ENCODE data around the gene TMEFF1. TPM values are rescaled to one million over a fixed set of nuclear protein-coding genes. Genes with fewer than 3 reads are reported as not detected.

The TMEFF1 gene
- polyA plus RNA-seq, 1 donor (not counting 4 experiments of a cell fraction or from before 2014, with no cell fraction given), result not detected

DNA sequence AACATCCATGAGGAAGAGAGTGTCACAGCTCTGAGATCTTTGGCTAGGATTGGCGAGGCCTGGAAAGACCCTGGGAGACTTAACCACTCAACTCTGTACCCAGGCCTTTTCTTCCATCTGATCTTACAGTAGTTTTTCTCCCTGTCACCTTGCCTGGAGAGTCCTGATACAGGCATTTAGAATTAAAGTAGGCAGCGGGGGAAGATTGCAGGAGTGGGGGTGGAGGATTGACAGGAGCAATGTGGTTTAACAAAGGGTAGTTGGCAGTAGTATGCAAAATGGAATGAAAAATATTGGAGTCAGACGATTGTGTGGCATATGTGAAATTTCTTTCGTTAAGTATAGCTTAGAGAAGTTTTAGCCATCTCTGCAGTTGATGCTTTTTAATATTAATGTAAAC lies 16.9 kb downstream of the TMEFF1 start:
- Histone ChIP-seq H2AFZ (ENCODE audit: control insufficient read depth, low read length) (no peak overlapping the region), H3K79me2 (ENCODE audit: control insufficient read depth, insufficient read depth, low read length) (no peaks in the 10 kb centered on the region), H3K27ac (ENCODE audit: control insufficient read depth, insufficient read depth, low read length) (no peak overlapping the region), H3K4me2 (ENCODE audit: control insufficient read depth, extremely low read depth, insufficient read depth, low read depth, low read length) (no peak overlapping the region), H3K9me1 (ENCODE audit: control insufficient read depth, extremely low read depth, insufficient read depth, low read length) (no peaks in the 10 kb centered on the region), H3K4me1 (ENCODE audit: control insufficient read depth, extremely low read depth, insufficient read depth, low read length) (no peaks in the 10 kb centered on the region), H3K36me3 (ENCODE audit: control insufficient read depth in 2 of 2, extremely low read depth in 1 of 2, insufficient read depth in 2 of 2, low read length in 2 of 2) (no peaks in the 10 kb centered on the region), H3K9me3 (ENCODE audit: control insufficient read depth, low read depth, low read length) (no peaks in the 10 kb centered on the region), H3K4me3 (ENCODE audit: control insufficient read depth in 2 of 3, extremely low read depth in 1 of 3, insufficient read depth in 2 of 3, low read depth in 1 of 3, low read length in 3 of 3) (no peak overlapping the region), H3K27me3 (ENCODE audit: control insufficient read depth, extremely low read depth, insufficient read depth, low read length) (no peaks in the 10 kb centered on the region), H4K20me1 (ENCODE audit: control insufficient read depth, extremely low read depth, insufficient read depth, low read length) (no peaks in the 10 kb centered on the region), H3K9ac (ENCODE audit: control insufficient read depth, extremely low read depth, insufficient read depth, low read length) (no peak overlapping the region)
- TF ChIP-seq CTCF (optimal IDR thresholded peaks at IDR 0.05 in 1 of 3, IDR thresholded peaks at IDR 0.05 in 1 of 3, conservative IDR thresholded peaks at IDR 0.05 in 1 of 3; ENCODE audit: extremely low read depth in 1 of 3, insufficient read depth in 2 of 3, low read length in 3 of 3) (no peak), EZH2 (IDR thresholded peaks at IDR 0.05; ENCODE audit: low read length) (no peak)
- no peak for FAIRE-seq
- no peak for DNase-seq (ENCODE audit: low read depth, low spot score)
- dilution Hi-C loops (cut with MboI; ENCODE audit: extremely low pct_ligation_motif_present, low sequenced_read_pairs), result no loop called here

GRCh38 chr9:100492952-100493351 lies 20.0 kb downstream of the TMEFF1 start:
- FAIRE-seq (no peak), DNase-seq (ENCODE audit: low read depth, low spot score) (no peak)
- H3K4me3 ChIP-seq (ENCODE audit: control insufficient read depth in 2 of 3, extremely low read depth in 1 of 3, insufficient read depth in 2 of 3, low read depth in 1 of 3, low read length in 3 of 3), result no peak overlapping the region
- no peak overlapping the region for H3K9ac ChIP-seq (ENCODE audit: control insufficient read depth, extremely low read depth, insufficient read depth, low read length)
- dilution Hi-C loops (cut with MboI; ENCODE audit: extremely low pct_ligation_motif_present, low sequenced_read_pairs), result no loop called here
- no peaks in the 10 kb centered on the region for H3K79me2 ChIP-seq (ENCODE audit: control insufficient read depth, insufficient read depth, low read length)
- H4K20me1 ChIP-seq (ENCODE audit: control insufficient read depth, extremely low read depth, insufficient read depth, low read length), result no peaks in the 10 kb centered on the region
- no peaks in the 10 kb centered on the region for H3K27me3 ChIP-seq (ENCODE audit: control insufficient read depth, extremely low read depth, insufficient read depth, low read length)
- no peaks in the 10 kb centered on the region for H3K36me3 ChIP-seq (ENCODE audit: control insufficient read depth in 2 of 2, extremely low read depth in 1 of 2, insufficient read depth in 2 of 2, low read length in 2 of 2)
- TF ChIP-seq CTCF (optimal IDR thresholded peaks at IDR 0.05 in 1 of 3, IDR thresholded peaks at IDR 0.05 in 1 of 3, conservative IDR thresholded peaks at IDR 0.05 in 1 of 3; ENCODE audit: extremely low read depth in 1 of 3, insufficient read depth in 2 of 3, low read length in 3 of 3), result peak in 1 of 3 experiments; percentile 30
- TF ChIP-seq EZH2 (IDR thresholded peaks at IDR 0.05; ENCODE audit: low read length), result no peak
- H3K27ac ChIP-seq (ENCODE audit: control insufficient read depth, insufficient read depth, low read length), result no peak overlapping the region
- no peaks in the 10 kb centered on the region for H3K4me1 ChIP-seq (ENCODE audit: control insufficient read depth, extremely low read depth, insufficient read depth, low read length)
- no peak overlapping the region for H3K4me2 ChIP-seq (ENCODE audit: control insufficient read depth, extremely low read depth, insufficient read depth, low read depth, low read length)
- no peak overlapping the region for H2AFZ ChIP-seq (ENCODE audit: control insufficient read depth, low read length)
- no peaks in the 10 kb centered on the region for H3K9me1 ChIP-seq (ENCODE audit: control insufficient read depth, extremely low read depth, insufficient read depth, low read length)
- H3K9me3 ChIP-seq (ENCODE audit: control insufficient read depth, low read depth, low read length), result no peaks in the 10 kb centered on the region
